ENCODE data around the gene DCANP1. TPM values are rescaled to one million over a fixed set of nuclear protein-coding genes. Genes with fewer than 3 reads are reported as not detected.

The DCANP1 gene
- total and polyA plus RNA-seq, 4 donors = 0.05 TPM; not detected in 3

GRCh38 chr5:135448791-135449507 lies 1.8 kb upstream of the DCANP1 start:
- Histone ChIP-seq H3K9ac (ENCODE audit: low read depth in 1 of 2, low read length in 2 of 2) (no peak overlapping the region), H3K4me3 (ENCODE audit: low read depth in 1 of 3, low read length in 3 of 3) (no peak overlapping the region), H3K27me3 (ENCODE audit: control insufficient read depth in 4 of 4, insufficient read depth in 4 of 4, low read length in 3 of 4) (no peaks in the 10 kb centered on the region), H3K4me1 (ENCODE audit: control insufficient read depth in 4 of 4, insufficient read depth in 4 of 4, low read length in 3 of 4) (no peaks in the 10 kb centered on the region), H3K27ac (ENCODE audit: low read depth in 1 of 2, low read length in 2 of 2) (no peak overlapping the region), H3K36me3 (ENCODE audit: control insufficient read depth in 4 of 4, insufficient read depth in 3 of 4, low read depth in 1 of 4, low read length in 3 of 4) (no peaks in the 10 kb centered on the region), H3K9me3 (ENCODE audit: control insufficient read depth in 4 of 4, low read length in 3 of 4) (peaks cover 0 to 4% (median 1%) of the 10 kb centered on the region in 4 donors)
- 81% methylated on average over 9 of the region's 9 CpGs for WGBS
- TF ChIP-seq SP1 (IDR thresholded peaks at IDR 0.05) = no peak
- TF ChIP-seq YY1 (IDR thresholded peaks at IDR 0.05) = no peak
- no peak for TF ChIP-seq NR2F2 (IDR thresholded peaks at IDR 0.05)
- TF ChIP-seq, protein P1, sequence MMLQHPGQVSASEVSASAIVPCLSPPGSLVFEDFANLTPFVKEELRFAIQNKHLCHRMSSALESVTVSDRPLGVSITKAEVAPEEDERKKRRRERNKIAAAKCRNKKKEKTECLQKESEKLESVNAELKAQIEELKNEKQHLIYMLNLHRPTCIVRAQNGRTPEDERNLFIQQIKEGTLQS (IDR thresholded peaks at IDR 0.05) = no peak
- TF ChIP-seq TAF1 (conservative IDR thresholded peaks at IDR 0.05) = no peak
- TF ChIP-seq JUND (IDR thresholded peaks at IDR 0.05) = no peak
- no peak for TF ChIP-seq FOXA2 (IDR thresholded peaks at IDR 0.05)
- TF ChIP-seq HNF4A (conservative IDR thresholded peaks at IDR 0.05) = no peak
- no peak for TF ChIP-seq EGR1 (IDR thresholded peaks at IDR 0.05; ENCODE audit: low read depth in 2 of 2)
- TF ChIP-seq HNF4G (IDR thresholded peaks at IDR 0.05) = no peak
- DNase-seq (ENCODE audit: low spot score) = no peak

DNA sequence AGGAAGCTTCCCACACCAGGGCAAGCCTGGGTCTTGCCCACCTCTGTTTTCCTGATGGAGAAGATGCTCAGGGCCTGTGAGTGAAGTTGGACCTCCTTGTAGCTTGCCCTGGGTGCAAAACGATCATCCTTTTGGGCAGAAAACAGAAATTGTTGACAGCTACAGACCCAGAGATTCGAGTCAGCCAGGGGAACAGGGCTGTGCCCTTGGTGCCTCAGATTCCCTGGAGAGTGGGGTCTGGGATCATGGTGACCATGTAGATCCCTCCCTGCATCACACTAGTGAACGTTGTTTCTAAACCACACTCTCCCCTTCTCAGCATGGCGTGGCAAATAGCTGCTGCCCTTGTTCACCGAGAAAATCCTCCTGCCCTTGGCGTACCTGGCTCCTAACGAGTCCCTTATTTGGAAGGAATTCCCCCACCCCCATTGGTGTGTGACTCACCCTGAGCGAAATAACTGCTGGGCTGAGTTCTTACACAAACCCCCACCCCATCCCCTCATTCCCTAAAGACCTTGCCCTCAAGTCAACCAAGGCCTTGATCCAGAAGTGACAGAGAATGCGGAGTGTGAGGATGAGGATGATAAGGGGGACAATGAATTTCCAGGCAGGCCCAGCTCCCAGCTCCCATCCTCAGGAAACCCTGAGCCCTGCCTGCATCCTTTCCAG lies 1.1 kb upstream of the DCANP1 start:
- 71% methylated on average over 9 of the region's 9 CpGs for WGBS

More for the DNA sequence above, 1.1 kb upstream of the DCANP1 start:
- TF ChIP-seq, protein P1 (IDR thresholded peaks at IDR 0.05) = no peak
- TF ChIP-seq JUND (IDR thresholded peaks at IDR 0.05) (no peak), CTCF (IDR thresholded peaks at IDR 0.05; ENCODE audit: low read depth, low read length, missing input control) (no peak), YY1 (IDR thresholded peaks at IDR 0.05) (no peak), TAF1 (conservative IDR thresholded peaks at IDR 0.05) (no peak), NR2F2 (IDR thresholded peaks at IDR 0.05) (no peak), MAX (IDR thresholded peaks at IDR 0.05) (no peak), HNF4G (IDR thresholded peaks at IDR 0.05) (no peak), HNF4A (conservative IDR thresholded peaks at IDR 0.05) (no peak), RAD21 (IDR thresholded peaks at IDR 0.05) (no peak), SP1 (IDR thresholded peaks at IDR 0.05) (no peak), GABPA (IDR thresholded peaks at IDR 0.05 in 1 of 2, conservative IDR thresholded peaks at IDR 0.05 in 1 of 2) (no peak), REST (IDR thresholded peaks at IDR 0.05) (no peak), FOXA1 (IDR thresholded peaks at IDR 0.05) (no peak), FOXA2 (IDR thresholded peaks at IDR 0.05) (no peak), EGR1 (IDR thresholded peaks at IDR 0.05; ENCODE audit: low read depth in 2 of 2) (no peak), RXRA (IDR thresholded peaks at IDR 0.05) (no peak)
- TF ChIP-seq, protein P2, sequence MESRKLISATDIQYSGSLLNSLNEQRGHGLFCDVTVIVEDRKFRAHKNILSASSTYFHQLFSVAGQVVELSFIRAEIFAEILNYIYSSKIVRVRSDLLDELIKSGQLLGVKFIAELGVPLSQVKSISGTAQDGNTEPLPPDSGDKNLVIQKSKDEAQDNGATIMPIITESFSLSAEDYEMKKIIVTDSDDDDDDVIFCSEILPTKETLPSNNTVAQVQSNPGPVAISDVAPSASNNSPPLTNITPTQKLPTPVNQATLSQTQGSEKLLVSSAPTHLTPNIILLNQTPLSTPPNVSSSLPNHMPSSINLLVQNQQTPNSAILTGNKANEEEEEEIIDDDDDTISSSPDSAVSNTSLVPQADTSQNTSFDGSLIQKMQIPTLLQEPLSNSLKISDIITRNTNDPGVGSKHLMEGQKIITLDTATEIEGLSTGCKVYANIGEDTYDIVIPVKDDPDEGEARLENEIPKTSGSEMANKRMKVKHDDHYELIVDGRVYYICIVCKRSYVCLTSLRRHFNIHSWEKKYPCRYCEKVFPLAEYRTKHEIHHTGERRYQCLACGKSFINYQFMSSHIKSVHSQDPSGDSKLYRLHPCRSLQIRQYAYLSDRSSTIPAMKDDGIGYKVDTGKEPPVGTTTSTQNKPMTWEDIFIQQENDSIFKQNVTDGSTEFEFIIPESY (IDR thresholded peaks at IDR 0.05) = no peak
- Histone ChIP-seq H3K9ac (ENCODE audit: low read depth in 1 of 2, low read length in 2 of 2) (no peak overlapping the region), H3K4me3 (ENCODE audit: low read depth in 1 of 3, low read length in 3 of 3) (no peak overlapping the region), H3K36me3 (ENCODE audit: control insufficient read depth in 4 of 4, insufficient read depth in 3 of 4, low read depth in 1 of 4, low read length in 3 of 4) (no peaks in the 10 kb centered on the region), H3K4me1 (ENCODE audit: control insufficient read depth in 4 of 4, insufficient read depth in 4 of 4, low read length in 3 of 4) (no peaks in the 10 kb centered on the region), H3K27ac (ENCODE audit: low read depth in 1 of 2, low read length in 2 of 2) (no peak overlapping the region), H3K27me3 (ENCODE audit: control insufficient read depth in 4 of 4, insufficient read depth in 4 of 4, low read length in 3 of 4) (no peaks in the 10 kb centered on the region), H3K9me3 (ENCODE audit: control insufficient read depth in 4 of 4, low read length in 3 of 4) (peaks cover 0 to 4% (median 1%) of the 10 kb centered on the region in 4 donors)
- DNase-seq (ENCODE audit: low spot score) = no peak
